LNCaP clone FGC (cell line): ENCODE results near the gene THRB.

ENCODE experiments used
- DNase-seq: peaks from one replicate; pipeline ENCODE4 v3.0.0-alpha.2; 2011; ENCODE audit warnings: low read depth
- H3K4me3 ChIP-seq: 2 replicates; pipeline ENCODE4 v1.5.1; 2011; ENCODE audit warnings: mild to moderate bottlenecking, low read depth, low read length, control low read depth
- TF ChIP-seq, protein P1 (sequence below): IDR thresholded peaks from 2 replicates; pipeline ENCODE4 v1.5.1; 2012; ENCODE audit warnings: mild to moderate bottlenecking; ENCODE audit not compliant: control insufficient read depth, insufficient read depth; ENCODE audit errors: extremely low read depth

Gene THRB

DNA sequence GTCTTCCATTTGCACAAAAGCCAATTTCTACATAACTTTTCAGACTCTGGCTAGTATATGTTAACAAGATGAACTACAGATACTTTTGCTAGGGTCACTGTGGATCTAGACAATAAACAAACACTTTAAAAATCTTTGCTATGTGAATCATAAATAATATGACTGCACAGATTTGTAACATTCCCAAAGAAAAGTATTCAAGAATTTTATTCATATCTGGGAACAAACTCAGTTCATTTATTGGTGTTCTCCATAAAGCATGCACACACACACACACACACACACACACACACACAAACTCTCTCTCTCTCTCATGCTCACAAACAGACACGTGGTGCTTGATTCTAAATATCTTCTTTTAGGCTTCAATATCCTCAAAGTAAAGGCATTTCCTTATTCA, 18.8 kb upstream of the THRB start:
- DNase-seq: no peak
- H3K4me3 ChIP-seq: no peak overlapping the region
- TF ChIP-seq, protein P1, sequence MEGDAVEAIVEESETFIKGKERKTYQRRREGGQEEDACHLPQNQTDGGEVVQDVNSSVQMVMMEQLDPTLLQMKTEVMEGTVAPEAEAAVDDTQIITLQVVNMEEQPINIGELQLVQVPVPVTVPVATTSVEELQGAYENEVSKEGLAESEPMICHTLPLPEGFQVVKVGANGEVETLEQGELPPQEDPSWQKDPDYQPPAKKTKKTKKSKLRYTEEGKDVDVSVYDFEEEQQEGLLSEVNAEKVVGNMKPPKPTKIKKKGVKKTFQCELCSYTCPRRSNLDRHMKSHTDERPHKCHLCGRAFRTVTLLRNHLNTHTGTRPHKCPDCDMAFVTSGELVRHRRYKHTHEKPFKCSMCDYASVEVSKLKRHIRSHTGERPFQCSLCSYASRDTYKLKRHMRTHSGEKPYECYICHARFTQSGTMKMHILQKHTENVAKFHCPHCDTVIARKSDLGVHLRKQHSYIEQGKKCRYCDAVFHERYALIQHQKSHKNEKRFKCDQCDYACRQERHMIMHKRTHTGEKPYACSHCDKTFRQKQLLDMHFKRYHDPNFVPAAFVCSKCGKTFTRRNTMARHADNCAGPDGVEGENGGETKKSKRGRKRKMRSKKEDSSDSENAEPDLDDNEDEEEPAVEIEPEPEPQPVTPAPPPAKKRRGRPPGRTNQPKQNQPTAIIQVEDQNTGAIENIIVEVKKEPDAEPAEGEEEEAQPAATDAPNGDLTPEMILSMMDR: no peak

- no peak for DNase-seq
- no peak overlapping the region for H3K4me3 ChIP-seq
- TF ChIP-seq, protein P1: no peak
Measured at GRCh38 chr3:24512564-24513197, 18.0 kb upstream of the THRB start.

- TF ChIP-seq, protein P1: no peak
- DNase-seq: no peak
- no peak overlapping the region for H3K4me3 ChIP-seq
Measured at GRCh38 chr3:24510030-24510648, 15.5 kb upstream of the THRB start.

GRCh38 chr3:24508423-24508839, 13.8 kb upstream of the THRB start:
- no peak overlapping the region for H3K4me3 ChIP-seq
- TF ChIP-seq, protein P1: no peak
- no peak for DNase-seq

DNA sequence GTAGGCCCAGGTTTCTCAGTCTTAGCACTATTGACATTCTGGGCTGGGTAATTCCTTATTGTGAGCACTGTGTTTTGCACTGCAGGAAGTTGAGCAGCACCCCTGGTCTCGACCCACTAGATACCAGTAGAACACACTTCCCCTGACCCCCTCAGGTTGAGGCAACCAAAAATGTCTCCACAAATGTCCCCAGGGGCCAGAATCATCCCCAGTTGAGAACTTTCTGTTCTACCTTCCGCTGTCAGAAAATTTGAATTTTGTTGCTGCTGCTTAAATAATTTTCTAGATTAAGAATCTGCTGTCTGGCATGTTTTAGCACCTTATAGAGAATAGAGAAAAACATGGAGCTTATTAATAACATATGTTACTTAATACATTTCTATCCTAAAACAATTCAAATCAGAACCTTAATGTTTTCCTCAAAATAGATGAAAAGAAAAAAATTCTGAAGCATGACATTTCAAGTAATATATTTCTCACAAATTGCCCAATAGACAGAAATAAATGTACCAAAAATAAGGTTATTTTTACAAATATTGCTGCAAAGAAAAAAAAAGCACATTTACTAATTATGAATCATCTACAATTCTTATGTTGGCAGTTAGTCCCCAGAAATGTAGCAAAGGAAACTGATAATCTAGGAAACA, 13.2 kb upstream of the THRB start:
- TF ChIP-seq, protein P1: no peak
- H3K4me3 ChIP-seq: no peak overlapping the region
- DNase-seq: no peak

GRCh38 chr3:24506966-24507775, 12.5 kb upstream of the THRB start:
- DNase-seq: no peak
- H3K4me3 ChIP-seq: no peak overlapping the region
- TF ChIP-seq, protein P1: no peak
